K562 (cell line): ENCODE data around the gene ESR2. TPM values are rescaled to one million over a fixed set of nuclear protein-coding genes. Genes with fewer than 3 reads are reported as not detected.

Experiments used
- CAMTA2 ChIP-seq: fragments of 250-450 bp; sonication (Bioruptor Pico); conservative IDR thresholded peaks from 2 replicates; pipeline ENCODE4 v1.5.1; 2022
- FIP1L1 ChIP-seq: fragments of 200-400 bp; formaldehyde crosslinking; IDR thresholded peaks from 2 replicates; pipeline ENCODE4 v1.6.1; 2018; ENCODE audit warnings: mild to moderate bottlenecking, low read depth, low read length; ENCODE audit not compliant: poor library complexity, severe bottlenecking
- FUS ChIP-seq: fragments of 200-400 bp; formaldehyde crosslinking; optimal IDR thresholded peaks from 2 replicates; pipeline ENCODE3; 2017; ENCODE audit warnings: low read depth, low read length
- HMG20B ChIP-seq: fragments of 250-450 bp; sonication (Bioruptor Pico); IDR thresholded peaks from 2 replicates; pipeline ENCODE4 v1.5.0; 2021; ENCODE audit warnings: mild to moderate bottlenecking
- HMGN3 ChIP-seq: IDR thresholded peaks from 2 replicates; pipeline ENCODE4 v1.6.1; 2011; ENCODE audit warnings: borderline replicate concordance, low read depth, mild to moderate bottlenecking, mixed read lengths, low read length; ENCODE audit not compliant: insufficient read length; ENCODE audit errors: extremely low read depth
- LEF1 ChIP-seq: fragments of 450-650 bp; IDR thresholded peaks from 2 replicates; pipeline ENCODE4 v1.6.1; 2016; ENCODE audit warnings: mild to moderate bottlenecking
- NR3C1 ChIP-seq: sonication (generic); formaldehyde crosslinking; IDR thresholded peaks from 2 replicates; pipeline ENCODE4 v1.8.1; 2022; ENCODE audit warnings: missing genetic modification reagents
- PRMT5 ChIP-seq: sonication (generic); formaldehyde crosslinking; IDR thresholded peaks from 2 replicates; pipeline ENCODE4 v1.5.0; 2020; ENCODE audit warnings: missing genetic modification reagents
- RAD51 ChIP-seq: fragments of 450-650 bp; IDR thresholded peaks from 2 replicates; pipeline ENCODE4 v1.7.1; 2016; ENCODE audit warnings: low read depth, mild to moderate bottlenecking, borderline replicate concordance
- polyA plus RNA-seq, 8 experiments: library from polyadenylated mRNA; depleted of rRNA in 4 of 8; stranded (reverse) in 5 of 8; unstranded in 3 of 8; fragments of >200 nt; fragmentation: Nextera tagmentation in 2 of 8; fragmentation: Illumina TruSeq in 1 of 8; extraction: Ambion mirVana in 2 of 8; extraction: Trizol in 1 of 8; gene quantifications; 2 replicates each; pipeline versions ENCODE4 v1.2.1 to v1.2.3, GENCODE V29; 2011 to 2014; ENCODE audit warnings: inconsistent platforms in 1 of 8, missing spikeins in 1 of 8
- total RNA-seq, 7 experiments: library from RNA; depleted of rRNA in 6 of 7; stranded (reverse); fragments of >200 nt in 6 of 7; fragmentation: Illumina TruSeq in 2 of 7; extraction: Trizol in 2 of 7; gene quantifications; 2 replicates each; pipeline versions ENCODE4 v1.2.1 to v1.2.3, GENCODE V29; 2011 to 2021; ENCODE audit warnings: low replicate concordance in 1 of 7
- TF ChIP-seq, protein P1 (sequence below): sonication (generic); formaldehyde crosslinking; IDR thresholded peaks from 2 replicates; pipeline ENCODE4 v1.8.0; 2023; ENCODE audit warnings: missing genetic modification reagents, mild to moderate bottlenecking, borderline replicate concordance
- TF ChIP-seq, protein P2 (sequence below): fragments of 450-650 bp; formaldehyde crosslinking; IDR thresholded peaks from 2 replicates; pipeline ENCODE4 v1.4.0; 2020; ENCODE audit warnings: mild to moderate bottlenecking, mixed read lengths
- TF ChIP-seq, protein P3 (sequence below): fragments of 450-650 bp; IDR thresholded peaks from 2 replicates; pipeline ENCODE4 v1.6.1; 2016; ENCODE audit warnings: antibody characterized with exemption

Gene ESR2
- total and polyA plus RNA-seq, 9 of the 15 experiments (the other 6 are each of a cell fraction or from before 2014, with no cell fraction given) = 0.07 to 3.8 (median 2.0) TPM

DNA sequence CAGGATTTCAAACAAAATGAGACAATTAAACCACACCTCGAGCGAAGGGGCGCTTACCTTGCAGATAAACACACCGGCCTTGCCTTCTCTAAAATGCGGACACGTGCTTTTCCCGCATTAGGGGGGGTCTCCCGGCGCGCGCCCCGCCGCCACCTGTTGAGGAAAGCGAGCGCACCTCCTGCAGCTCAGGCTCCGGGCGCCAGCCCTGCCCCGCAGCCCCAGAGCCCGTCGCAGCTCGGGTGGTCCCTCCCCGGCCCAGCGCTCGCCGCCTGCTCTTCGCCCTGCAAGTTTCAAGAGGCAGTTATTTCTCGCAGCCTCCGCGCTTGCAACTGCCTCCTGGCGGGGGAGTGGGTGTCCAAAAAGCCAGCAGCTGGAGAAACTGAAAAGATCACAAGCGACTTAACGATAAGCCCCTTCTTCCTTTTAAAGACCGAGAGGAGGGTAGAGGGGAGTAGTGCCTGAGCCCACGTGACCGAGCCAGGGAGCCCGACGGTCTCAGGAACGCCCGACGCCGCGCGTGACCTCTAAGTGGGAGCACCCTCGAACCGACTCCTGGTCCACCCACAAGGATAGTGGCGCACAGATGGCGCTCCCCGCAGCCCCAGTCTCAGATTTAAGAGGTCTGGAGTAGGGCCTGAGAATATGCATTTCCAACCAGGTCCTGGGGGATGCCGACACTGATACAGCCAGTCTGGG, at the start of gene ESR2 (continued):
- TF ChIP-seq, protein P1, sequence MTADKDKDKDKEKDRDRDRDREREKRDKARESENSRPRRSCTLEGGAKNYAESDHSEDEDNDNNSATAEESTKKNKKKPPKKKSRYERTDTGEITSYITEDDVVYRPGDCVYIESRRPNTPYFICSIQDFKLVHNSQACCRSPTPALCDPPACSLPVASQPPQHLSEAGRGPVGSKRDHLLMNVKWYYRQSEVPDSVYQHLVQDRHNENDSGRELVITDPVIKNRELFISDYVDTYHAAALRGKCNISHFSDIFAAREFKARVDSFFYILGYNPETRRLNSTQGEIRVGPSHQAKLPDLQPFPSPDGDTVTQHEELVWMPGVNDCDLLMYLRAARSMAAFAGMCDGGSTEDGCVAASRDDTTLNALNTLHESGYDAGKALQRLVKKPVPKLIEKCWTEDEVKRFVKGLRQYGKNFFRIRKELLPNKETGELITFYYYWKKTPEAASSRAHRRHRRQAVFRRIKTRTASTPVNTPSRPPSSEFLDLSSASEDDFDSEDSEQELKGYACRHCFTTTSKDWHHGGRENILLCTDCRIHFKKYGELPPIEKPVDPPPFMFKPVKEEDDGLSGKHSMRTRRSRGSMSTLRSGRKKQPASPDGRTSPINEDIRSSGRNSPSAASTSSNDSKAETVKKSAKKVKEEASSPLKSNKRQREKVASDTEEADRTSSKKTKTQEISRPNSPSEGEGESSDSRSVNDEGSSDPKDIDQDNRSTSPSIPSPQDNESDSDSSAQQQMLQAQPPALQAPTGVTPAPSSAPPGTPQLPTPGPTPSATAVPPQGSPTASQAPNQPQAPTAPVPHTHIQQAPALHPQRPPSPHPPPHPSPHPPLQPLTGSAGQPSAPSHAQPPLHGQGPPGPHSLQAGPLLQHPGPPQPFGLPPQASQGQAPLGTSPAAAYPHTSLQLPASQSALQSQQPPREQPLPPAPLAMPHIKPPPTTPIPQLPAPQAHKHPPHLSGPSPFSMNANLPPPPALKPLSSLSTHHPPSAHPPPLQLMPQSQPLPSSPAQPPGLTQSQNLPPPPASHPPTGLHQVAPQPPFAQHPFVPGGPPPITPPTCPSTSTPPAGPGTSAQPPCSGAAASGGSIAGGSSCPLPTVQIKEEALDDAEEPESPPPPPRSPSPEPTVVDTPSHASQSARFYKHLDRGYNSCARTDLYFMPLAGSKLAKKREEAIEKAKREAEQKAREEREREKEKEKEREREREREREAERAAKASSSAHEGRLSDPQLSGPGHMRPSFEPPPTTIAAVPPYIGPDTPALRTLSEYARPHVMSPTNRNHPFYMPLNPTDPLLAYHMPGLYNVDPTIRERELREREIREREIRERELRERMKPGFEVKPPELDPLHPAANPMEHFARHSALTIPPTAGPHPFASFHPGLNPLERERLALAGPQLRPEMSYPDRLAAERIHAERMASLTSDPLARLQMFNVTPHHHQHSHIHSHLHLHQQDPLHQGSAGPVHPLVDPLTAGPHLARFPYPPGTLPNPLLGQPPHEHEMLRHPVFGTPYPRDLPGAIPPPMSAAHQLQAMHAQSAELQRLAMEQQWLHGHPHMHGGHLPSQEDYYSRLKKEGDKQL (CRISPR knock-in tag) = no peak
- no peak for TF ChIP-seq CAMTA2 (CRISPR knock-in tag)
- TF ChIP-seq FIP1L1 = no peak
- TF ChIP-seq, protein P2, sequence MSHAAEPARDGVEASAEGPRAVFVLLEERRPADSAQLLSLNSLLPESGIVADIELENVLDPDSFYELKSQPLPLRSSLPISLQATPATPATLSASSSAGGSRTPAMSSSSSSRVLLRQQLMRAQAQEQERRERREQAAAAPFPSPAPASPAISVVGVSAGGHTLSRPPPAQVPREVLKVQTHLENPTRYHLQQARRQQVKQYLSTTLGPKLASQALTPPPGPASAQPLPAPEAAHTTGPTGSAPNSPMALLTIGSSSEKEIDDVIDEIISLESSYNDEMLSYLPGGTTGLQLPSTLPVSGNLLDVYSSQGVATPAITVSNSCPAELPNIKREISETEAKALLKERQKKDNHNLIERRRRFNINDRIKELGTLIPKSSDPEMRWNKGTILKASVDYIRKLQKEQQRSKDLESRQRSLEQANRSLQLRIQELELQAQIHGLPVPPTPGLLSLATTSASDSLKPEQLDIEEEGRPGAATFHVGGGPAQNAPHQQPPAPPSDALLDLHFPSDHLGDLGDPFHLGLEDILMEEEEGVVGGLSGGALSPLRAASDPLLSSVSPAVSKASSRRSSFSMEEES = peak; percentile 26; the same call in 1 of the 2 replicates
- peak; percentile 46; the same call in 1 of the 2 replicates for TF ChIP-seq RAD51
- no peak for TF ChIP-seq PRMT5 (CRISPR knock-in tag)
- no peak for TF ChIP-seq HMG20B (CRISPR knock-in tag)
- TF ChIP-seq FUS = no peak
- TF ChIP-seq, protein P3, sequence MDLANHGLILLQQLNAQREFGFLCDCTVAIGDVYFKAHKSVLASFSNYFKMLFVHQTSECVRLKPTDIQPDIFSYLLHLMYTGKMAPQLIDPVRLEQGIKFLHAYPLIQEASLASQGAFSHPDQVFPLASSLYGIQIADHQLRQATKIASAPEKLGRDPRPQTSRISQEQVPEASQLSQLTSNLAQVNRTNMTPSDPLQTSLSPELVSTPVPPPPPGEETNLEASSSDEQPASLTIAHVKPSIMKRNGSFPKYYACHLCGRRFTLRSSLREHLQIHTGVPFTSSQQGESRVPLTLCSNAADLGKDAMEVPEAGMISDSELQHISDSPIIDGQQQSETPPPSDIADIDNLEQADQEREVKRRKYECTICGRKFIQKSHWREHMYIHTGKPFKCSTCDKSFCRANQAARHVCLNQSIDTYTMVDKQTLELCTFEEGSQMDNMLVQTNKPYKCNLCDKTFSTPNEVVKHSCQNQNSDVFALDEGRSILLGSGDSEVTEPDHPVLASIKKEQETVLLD = no peak
- no peak for TF ChIP-seq HMGN3
- no peak for TF ChIP-seq NR3C1 (CRISPR knock-in tag)
- TF ChIP-seq LEF1 = no peak
